Neural crest cell (in vitro differentiated cells): ENCODE results near the gene OR2H2. TPM values are rescaled to one million over a fixed set of nuclear protein-coding genes. Genes with fewer than 3 reads are reported as not detected.

Experiments
- DNase-seq: peaks from one replicate; pipeline ENCODE4 v3.0.0; 2021; ENCODE audit warnings: low read depth, mixed read lengths, low spot score
- H3K27ac Mint-ChIP-seq: one replicate; pipeline ENCODE4 v1.8.0; 2021; ENCODE audit warnings: mild to moderate bottlenecking, mixed read lengths; ENCODE audit not compliant: unreplicated experiment
- H3K27me3 Mint-ChIP-seq: 2 replicates; pipeline ENCODE4 v1.8.0; 2021; ENCODE audit warnings: low read depth, mild to moderate bottlenecking, mixed read lengths
- H3K36me3 Mint-ChIP-seq: 2 replicates; pipeline ENCODE4 v1.8.0; 2021; ENCODE audit warnings: low read depth, mild to moderate bottlenecking, mixed read lengths
- H3K4me1 Mint-ChIP-seq: 2 replicates; pipeline ENCODE4 v1.8.0; 2021; ENCODE audit warnings: mixed read lengths
- H3K4me3 Mint-ChIP-seq: one replicate; pipeline ENCODE4 v1.8.0; 2021; ENCODE audit warnings: mild to moderate bottlenecking, mixed read lengths
- H3K9me3 Mint-ChIP-seq: 2 replicates; pipeline ENCODE4 v1.8.0; 2021; ENCODE audit warnings: mixed read lengths
- total RNA-seq: library from RNA; stranded (reverse); gene quantifications from 2 replicates; pipeline ENCODE4 v1.2.1, GENCODE V29; 2021
- TF ChIP-seq, protein P1 (sequence below): fragments of 200-600 bp; sonication (generic); conservative IDR thresholded peaks from 2 replicates; pipeline ENCODE4 v1.5.0; 2021; ENCODE audit warnings: antibody characterized with exemption, mild to moderate bottlenecking

The OR2H2 gene
- total RNA-seq, 1 donor from 2014 or later, result not detected

- H3K4me1 Mint-ChIP-seq, result peaks cover 14% of the 10 kb centered on the region
- TF ChIP-seq, protein P1, sequence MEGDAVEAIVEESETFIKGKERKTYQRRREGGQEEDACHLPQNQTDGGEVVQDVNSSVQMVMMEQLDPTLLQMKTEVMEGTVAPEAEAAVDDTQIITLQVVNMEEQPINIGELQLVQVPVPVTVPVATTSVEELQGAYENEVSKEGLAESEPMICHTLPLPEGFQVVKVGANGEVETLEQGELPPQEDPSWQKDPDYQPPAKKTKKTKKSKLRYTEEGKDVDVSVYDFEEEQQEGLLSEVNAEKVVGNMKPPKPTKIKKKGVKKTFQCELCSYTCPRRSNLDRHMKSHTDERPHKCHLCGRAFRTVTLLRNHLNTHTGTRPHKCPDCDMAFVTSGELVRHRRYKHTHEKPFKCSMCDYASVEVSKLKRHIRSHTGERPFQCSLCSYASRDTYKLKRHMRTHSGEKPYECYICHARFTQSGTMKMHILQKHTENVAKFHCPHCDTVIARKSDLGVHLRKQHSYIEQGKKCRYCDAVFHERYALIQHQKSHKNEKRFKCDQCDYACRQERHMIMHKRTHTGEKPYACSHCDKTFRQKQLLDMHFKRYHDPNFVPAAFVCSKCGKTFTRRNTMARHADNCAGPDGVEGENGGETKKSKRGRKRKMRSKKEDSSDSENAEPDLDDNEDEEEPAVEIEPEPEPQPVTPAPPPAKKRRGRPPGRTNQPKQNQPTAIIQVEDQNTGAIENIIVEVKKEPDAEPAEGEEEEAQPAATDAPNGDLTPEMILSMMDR, result peak; percentile 51
- H3K9me3 Mint-ChIP-seq, result no peaks in the 10 kb centered on the region
- no peak overlapping the region for H3K4me3 Mint-ChIP-seq
- H3K36me3 Mint-ChIP-seq, result peaks cover 22% of the 10 kb centered on the region
- H3K27me3 Mint-ChIP-seq, result no peaks in the 10 kb centered on the region
- H3K27ac Mint-ChIP-seq, result peak overlapping the region; percentile 20
- peak; percentile 34 for DNase-seq
Measured at GRCh38 chr6:29602564-29603361, 17.8 kb downstream of the OR2H2 start.

DNA sequence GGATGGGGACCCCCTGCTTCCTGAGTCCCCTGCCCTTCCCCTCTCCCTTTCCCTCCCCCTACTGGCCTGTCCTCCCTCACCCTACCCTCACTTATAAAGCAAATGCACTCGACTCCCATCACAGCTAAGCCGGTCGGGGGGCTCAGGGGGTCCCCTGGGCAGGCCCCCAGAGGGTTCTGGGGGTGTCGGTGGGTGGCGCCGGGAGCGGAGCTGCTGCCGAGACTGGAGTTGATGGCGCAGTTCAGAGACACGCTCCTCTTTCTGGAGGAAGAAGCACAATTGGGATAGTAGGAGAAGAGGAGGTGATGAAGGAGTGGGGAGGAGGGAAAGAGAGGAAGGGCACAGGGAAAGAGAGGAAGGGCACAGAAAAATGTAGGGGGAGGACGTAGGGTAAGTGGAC, 18.5 kb downstream of the OR2H2 start:
- TF ChIP-seq, protein P1, result no peak
- H3K27me3 Mint-ChIP-seq, result no peaks in the 10 kb centered on the region
- H3K4me1 Mint-ChIP-seq, result peaks cover 21% of the 10 kb centered on the region
- H3K9me3 Mint-ChIP-seq, result no peaks in the 10 kb centered on the region
- H3K27ac Mint-ChIP-seq, result no peak overlapping the region
- no peak for DNase-seq
- H3K36me3 Mint-ChIP-seq, result peaks cover 28% of the 10 kb centered on the region
- H3K4me3 Mint-ChIP-seq, result no peak overlapping the region

- Mint-ChIP-seq H3K36me3 (peaks cover 31% of the 10 kb centered on the region), H3K27me3 (no peaks in the 10 kb centered on the region), H3K27ac (no peak overlapping the region)
Measured at GRCh38 chr6:29603930-29604329, 19.0 kb downstream of the OR2H2 start.

GRCh38 chr6:29608131-29608530, 23.2 kb downstream of the OR2H2 start:
- TF ChIP-seq, protein P1, result no peak
- Mint-ChIP-seq H3K4me1 (peaks cover 28% of the 10 kb centered on the region), H3K36me3 (peaks cover 49% of the 10 kb centered on the region), H3K4me3 (no peak overlapping the region), H3K27ac (peak overlapping the region; percentile 31), H3K27me3 (no peaks in the 10 kb centered on the region), H3K9me3 (no peaks in the 10 kb centered on the region)
- no peak for DNase-seq

More at GRCh38 chr6:29603930-29604329, 19.0 kb downstream of the OR2H2 start:
- TF ChIP-seq, protein P1, result no peak
- no peaks in the 10 kb centered on the region for H3K9me3 Mint-ChIP-seq
- DNase-seq, result no peak
- H3K4me1 Mint-ChIP-seq, result peaks cover 25% of the 10 kb centered on the region
- H3K4me3 Mint-ChIP-seq, result no peak overlapping the region

DNA sequence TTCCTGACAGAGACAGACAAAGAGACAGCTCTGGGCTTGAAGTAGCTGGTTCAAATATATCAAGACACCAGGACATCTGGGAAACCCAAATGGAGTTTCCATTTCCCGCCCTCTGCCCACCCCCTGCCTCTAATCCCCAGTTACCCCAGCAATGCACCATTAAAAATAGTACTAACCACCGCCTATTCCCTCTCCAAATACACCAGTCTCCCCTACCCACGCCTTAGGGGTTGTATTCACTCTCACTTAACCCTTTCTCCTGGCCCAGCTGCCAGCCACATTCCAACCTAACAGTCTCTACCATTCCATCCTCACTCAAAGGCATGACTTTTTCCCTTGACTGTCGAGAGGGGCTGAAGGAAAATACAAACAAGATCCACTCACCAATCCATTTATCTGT, 25.6 kb downstream of the OR2H2 start:
- H3K27me3 Mint-ChIP-seq, result no peaks in the 10 kb centered on the region
- H3K36me3 Mint-ChIP-seq, result peaks cover 53% of the 10 kb centered on the region
- H3K4me3 Mint-ChIP-seq, result no peak overlapping the region
- H3K9me3 Mint-ChIP-seq, result no peaks in the 10 kb centered on the region
- H3K4me1 Mint-ChIP-seq, result peaks cover 26% of the 10 kb centered on the region
- peak overlapping the region; percentile 53 for H3K27ac Mint-ChIP-seq
- no peak for DNase-seq
- TF ChIP-seq, protein P1, result no peak
